H1 (cell line): ENCODE measurements around the gene ARL5C. TPM values are rescaled to one million over a fixed set of nuclear protein-coding genes. Genes with fewer than 3 reads are reported as not detected.

Source experiments
- CHD2 ChIP-seq: IDR thresholded peaks from 2 replicates; pipeline ENCODE4 v1.6.1; 2012; ENCODE audit warnings: low read length, improper control_type of control experiment
- CTBP2 ChIP-seq: IDR thresholded peaks from 2 replicates; pipeline ENCODE4 v1.7.0; 2011; ENCODE audit warnings: borderline replicate concordance, mild to moderate bottlenecking, moderate library complexity, mixed read lengths, low read length; ENCODE audit not compliant: insufficient read depth, insufficient read length
- RFX5 ChIP-seq: IDR thresholded peaks from 2 replicates; pipeline ENCODE4 v1.6.1; 2011; ENCODE audit warnings: low read depth, low read length, improper control_type of control experiment, borderline replicate concordance
- SUZ12 ChIP-seq: fragments of 200-600 bp; sonication (generic); IDR thresholded peaks from 2 replicates; pipeline ENCODE4 v1.6.1; 2012; ENCODE audit warnings: mild to moderate bottlenecking, inconsistent platforms, low read length, moderate library complexity, mixed read lengths
- YY1 ChIP-seq: IDR thresholded peaks from 2 replicates; pipeline ENCODE4 v1.6.1; 2011; ENCODE audit warnings: low read depth, mild to moderate bottlenecking, low read length
- polyA plus RNA-seq, 7 experiments: library from polyadenylated mRNA; depleted of rRNA in 3 of 7; stranded (reverse) in 5 of 7; unstranded in 2 of 7; fragments of >200 nt in 5 of 7; fragments of 200-250 nt in 2 of 7; gene quantifications; 1 replicate in 5 of 7; 2 replicates in 1 of 7; 4 replicates in 1 of 7; pipeline versions ENCODE4 v1.2.1 to v1.2.3, GENCODE V29; 2011 to 2013; ENCODE audit warnings: missing spikeins in 2 of 7, mixed read lengths in 2 of 7
- total RNA-seq: library from RNA; stranded (reverse); fragmentation: NEBNext Ultra II Directional; extraction: Animal tissue kit (Norgen Biotek cat#: 25700); gene quantifications from 2 replicates; pipeline ENCODE4 v1.2.1, GENCODE V29; 2021
- TF ChIP-seq, protein P1 (sequence below): fragments of 300-600 bp; sonication (generic); IDR thresholded peaks from 2 replicates; pipeline ENCODE4 v1.7.1; 2012; ENCODE audit warnings: low read length, moderate library complexity, mild to moderate bottlenecking, inconsistent platforms; ENCODE audit not compliant: insufficient replicate concordance

ARL5C gene
- total and polyA plus RNA-seq, 2 of the 8 experiments (the other 6 are each of a cell fraction or from before 2014, with no cell fraction given): not detected

DNA sequence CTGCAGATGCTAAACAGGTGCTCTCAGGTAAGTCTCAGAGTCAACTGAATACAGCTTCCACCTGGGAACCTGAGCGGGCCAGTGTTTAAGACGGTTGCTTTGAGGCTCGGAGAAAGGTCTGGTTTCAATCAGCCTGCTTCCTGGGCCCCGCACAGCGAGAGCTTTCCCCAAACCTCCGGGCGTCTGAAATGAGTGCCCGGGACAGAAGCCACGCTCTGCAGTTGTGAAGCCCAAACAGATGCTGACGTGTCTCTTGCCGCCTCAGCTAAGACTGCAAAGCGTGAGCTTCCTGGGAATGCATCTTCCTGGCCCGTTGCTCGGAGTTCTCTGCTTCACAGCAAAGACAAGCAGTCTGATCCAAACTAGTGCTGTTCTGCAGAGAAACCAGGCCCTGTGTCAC lies 51.2 kb downstream of the ARL5C start (continued):
- TF ChIP-seq, protein P1, sequence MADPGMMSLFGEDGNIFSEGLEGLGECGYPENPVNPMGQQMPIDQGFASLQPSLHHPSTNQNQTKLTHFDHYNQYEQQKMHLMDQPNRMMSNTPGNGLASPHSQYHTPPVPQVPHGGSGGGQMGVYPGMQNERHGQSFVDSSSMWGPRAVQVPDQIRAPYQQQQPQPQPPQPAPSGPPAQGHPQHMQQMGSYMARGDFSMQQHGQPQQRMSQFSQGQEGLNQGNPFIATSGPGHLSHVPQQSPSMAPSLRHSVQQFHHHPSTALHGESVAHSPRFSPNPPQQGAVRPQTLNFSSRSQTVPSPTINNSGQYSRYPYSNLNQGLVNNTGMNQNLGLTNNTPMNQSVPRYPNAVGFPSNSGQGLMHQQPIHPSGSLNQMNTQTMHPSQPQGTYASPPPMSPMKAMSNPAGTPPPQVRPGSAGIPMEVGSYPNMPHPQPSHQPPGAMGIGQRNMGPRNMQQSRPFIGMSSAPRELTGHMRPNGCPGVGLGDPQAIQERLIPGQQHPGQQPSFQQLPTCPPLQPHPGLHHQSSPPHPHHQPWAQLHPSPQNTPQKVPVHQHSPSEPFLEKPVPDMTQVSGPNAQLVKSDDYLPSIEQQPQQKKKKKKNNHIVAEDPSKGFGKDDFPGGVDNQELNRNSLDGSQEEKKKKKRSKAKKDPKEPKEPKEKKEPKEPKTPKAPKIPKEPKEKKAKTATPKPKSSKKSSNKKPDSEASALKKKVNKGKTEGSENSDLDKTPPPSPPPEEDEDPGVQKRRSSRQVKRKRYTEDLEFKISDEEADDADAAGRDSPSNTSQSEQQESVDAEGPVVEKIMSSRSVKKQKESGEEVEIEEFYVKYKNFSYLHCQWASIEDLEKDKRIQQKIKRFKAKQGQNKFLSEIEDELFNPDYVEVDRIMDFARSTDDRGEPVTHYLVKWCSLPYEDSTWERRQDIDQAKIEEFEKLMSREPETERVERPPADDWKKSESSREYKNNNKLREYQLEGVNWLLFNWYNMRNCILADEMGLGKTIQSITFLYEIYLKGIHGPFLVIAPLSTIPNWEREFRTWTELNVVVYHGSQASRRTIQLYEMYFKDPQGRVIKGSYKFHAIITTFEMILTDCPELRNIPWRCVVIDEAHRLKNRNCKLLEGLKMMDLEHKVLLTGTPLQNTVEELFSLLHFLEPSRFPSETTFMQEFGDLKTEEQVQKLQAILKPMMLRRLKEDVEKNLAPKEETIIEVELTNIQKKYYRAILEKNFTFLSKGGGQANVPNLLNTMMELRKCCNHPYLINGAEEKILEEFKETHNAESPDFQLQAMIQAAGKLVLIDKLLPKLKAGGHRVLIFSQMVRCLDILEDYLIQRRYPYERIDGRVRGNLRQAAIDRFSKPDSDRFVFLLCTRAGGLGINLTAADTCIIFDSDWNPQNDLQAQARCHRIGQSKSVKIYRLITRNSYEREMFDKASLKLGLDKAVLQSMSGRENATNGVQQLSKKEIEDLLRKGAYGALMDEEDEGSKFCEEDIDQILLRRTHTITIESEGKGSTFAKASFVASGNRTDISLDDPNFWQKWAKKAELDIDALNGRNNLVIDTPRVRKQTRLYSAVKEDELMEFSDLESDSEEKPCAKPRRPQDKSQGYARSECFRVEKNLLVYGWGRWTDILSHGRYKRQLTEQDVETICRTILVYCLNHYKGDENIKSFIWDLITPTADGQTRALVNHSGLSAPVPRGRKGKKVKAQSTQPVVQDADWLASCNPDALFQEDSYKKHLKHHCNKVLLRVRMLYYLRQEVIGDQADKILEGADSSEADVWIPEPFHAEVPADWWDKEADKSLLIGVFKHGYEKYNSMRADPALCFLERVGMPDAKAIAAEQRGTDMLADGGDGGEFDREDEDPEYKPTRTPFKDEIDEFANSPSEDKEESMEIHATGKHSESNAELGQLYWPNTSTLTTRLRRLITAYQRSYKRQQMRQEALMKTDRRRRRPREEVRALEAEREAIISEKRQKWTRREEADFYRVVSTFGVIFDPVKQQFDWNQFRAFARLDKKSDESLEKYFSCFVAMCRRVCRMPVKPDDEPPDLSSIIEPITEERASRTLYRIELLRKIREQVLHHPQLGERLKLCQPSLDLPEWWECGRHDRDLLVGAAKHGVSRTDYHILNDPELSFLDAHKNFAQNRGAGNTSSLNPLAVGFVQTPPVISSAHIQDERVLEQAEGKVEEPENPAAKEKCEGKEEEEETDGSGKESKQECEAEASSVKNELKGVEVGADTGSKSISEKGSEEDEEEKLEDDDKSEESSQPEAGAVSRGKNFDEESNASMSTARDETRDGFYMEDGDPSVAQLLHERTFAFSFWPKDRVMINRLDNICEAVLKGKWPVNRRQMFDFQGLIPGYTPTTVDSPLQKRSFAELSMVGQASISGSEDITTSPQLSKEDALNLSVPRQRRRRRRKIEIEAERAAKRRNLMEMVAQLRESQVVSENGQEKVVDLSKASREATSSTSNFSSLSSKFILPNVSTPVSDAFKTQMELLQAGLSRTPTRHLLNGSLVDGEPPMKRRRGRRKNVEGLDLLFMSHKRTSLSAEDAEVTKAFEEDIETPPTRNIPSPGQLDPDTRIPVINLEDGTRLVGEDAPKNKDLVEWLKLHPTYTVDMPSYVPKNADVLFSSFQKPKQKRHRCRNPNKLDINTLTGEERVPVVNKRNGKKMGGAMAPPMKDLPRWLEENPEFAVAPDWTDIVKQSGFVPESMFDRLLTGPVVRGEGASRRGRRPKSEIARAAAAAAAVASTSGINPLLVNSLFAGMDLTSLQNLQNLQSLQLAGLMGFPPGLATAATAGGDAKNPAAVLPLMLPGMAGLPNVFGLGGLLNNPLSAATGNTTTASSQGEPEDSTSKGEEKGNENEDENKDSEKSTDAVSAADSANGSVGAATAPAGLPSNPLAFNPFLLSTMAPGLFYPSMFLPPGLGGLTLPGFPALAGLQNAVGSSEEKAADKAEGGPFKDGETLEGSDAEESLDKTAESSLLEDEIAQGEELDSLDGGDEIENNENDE: no peak
- TF ChIP-seq CHD2 (no peak), YY1 (no peak), SUZ12 (no peak), CTBP2 (no peak), RFX5 (no peak)
